HG03280 (cell line): Measurements from ENCODE around the gene SULT1C3.

ENCODE experiments used
- ATAC-seq: cut with Tn5 transposase; IDR thresholded peaks from one replicate; pipeline ENCODE4 v1.9.1; 2021; ENCODE audit warnings: mild to moderate bottlenecking, moderate library complexity; ENCODE audit not compliant: unreplicated experiment

SULT1C3 gene

GRCh38 chr2:108301558-108301957, 61.8 kb downstream of the SULT1C3 start:
- ATAC-seq, result no peak

DNA sequence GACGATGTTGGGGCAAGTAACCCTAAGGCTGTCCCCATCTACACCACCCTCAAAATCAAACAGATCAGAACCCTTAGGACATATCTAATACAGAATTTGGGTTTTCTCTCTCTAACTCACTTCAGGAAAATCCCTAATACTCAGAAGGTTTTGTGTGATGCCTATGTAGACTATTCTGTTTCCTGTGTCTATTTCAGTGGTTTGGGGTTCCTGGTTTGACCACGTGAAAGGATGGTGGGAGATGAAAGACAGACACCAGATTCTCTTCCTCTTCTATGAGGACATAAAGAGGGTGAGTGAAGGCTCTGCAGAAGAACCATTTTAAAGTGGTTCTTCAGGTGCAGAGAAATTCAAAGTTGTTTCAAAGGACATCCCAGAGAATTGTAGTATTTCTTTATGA, 65.2 kb downstream of the SULT1C3 start:
- no peak for ATAC-seq

GRCh38 chr2:108305901-108306300, 66.1 kb downstream of the SULT1C3 start:
- ATAC-seq, result no peak

DNA sequence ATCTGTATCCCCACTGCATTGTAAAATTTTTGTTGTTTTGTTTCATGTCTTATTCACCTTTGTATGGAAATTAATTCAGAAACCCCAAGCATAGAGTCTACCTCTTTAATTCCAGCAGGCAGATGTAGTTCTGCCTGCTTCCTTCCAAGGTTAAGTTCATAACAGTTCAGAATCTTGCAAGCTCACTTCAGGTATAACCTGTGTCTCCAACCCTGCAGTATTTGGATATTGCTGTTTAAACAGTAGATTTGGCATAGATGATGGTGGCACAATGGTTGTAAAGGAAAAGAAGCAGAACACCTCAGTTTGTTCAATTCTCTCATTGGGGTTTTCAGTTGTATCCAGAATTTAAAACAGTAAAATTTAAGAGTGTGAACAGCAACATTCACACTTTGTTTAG, 70.1 kb downstream of the SULT1C3 start:
- no peak for ATAC-seq
